Fibroblast of lung (primary cell): ENCODE data around the gene TMC2. TPM values are rescaled to one million over a fixed set of nuclear protein-coding genes. Genes with fewer than 3 reads are reported as not detected.

Experiments used
- DNase-seq, 2 donors: peaks; one replicate each; pipeline versions ENCODE4 v3.0.0 to v3.0.0-alpha.2; 2010; ENCODE audit warnings: low read depth in 2 of 2
- H2AFZ ChIP-seq: 2 replicates; pipeline ENCODE4 v1.5.1; 2012; ENCODE audit warnings: low read length, control low read depth, inconsistent platforms
- H3K27ac ChIP-seq: 2 replicates; pipeline ENCODE4 v1.5.1; 2011; ENCODE audit warnings: low read length, control low read depth; ENCODE audit not compliant: insufficient read depth
- H3K27me3 ChIP-seq: 2 replicates; pipeline ENCODE4 v1.5.1; 2011; ENCODE audit warnings: mild to moderate bottlenecking, low read length; ENCODE audit not compliant: control insufficient read depth, insufficient read depth
- H3K36me3 ChIP-seq: 2 replicates; pipeline ENCODE4 v1.5.1; 2011; ENCODE audit warnings: low read length; ENCODE audit not compliant: control insufficient read depth, insufficient read depth
- H3K4me1 ChIP-seq: 2 replicates; pipeline ENCODE4 v1.5.1; 2011; ENCODE audit warnings: low read length; ENCODE audit not compliant: control insufficient read depth, insufficient read depth; ENCODE audit errors: extremely low read depth
- H3K4me2 ChIP-seq: 2 replicates; pipeline ENCODE4 v1.5.1; 2011; ENCODE audit warnings: low read length, control low read depth; ENCODE audit not compliant: insufficient read depth; ENCODE audit errors: extremely low read depth
- H3K4me3 ChIP-seq, 4 experiments: fragments of 200-600 bp in 1 of 4; sonication (generic) in 1 of 4; replicated peaks in 1 of 4; 2 replicates each; pipeline ENCODE4 v1.5.1; 2011 to 2016; ENCODE audit warnings: low read length in 4 of 4, low read depth in 3 of 4, mild to moderate bottlenecking in 3 of 4, control low read depth in 2 of 4, inconsistent platforms in 1 of 4, mixed read lengths in 1 of 4; ENCODE audit not compliant: insufficient read depth in 1 of 4; ENCODE audit errors: control extremely low read depth in 1 of 4
- H3K79me2 ChIP-seq: 2 replicates; pipeline ENCODE4 v1.5.1; 2012; ENCODE audit warnings: mild to moderate bottlenecking, low read length, inconsistent platforms; ENCODE audit not compliant: control insufficient read depth, insufficient read depth
- H3K9ac ChIP-seq: 2 replicates; pipeline ENCODE4 v1.5.1; 2011; ENCODE audit warnings: mild to moderate bottlenecking, low read length, control low read depth; ENCODE audit not compliant: insufficient read depth
- H3K9me3 ChIP-seq: 2 replicates; pipeline ENCODE4 v1.5.1; 2012; ENCODE audit warnings: low read depth, low read length; ENCODE audit not compliant: control insufficient read depth, insufficient read depth
- H4K20me1 ChIP-seq: 2 replicates; pipeline ENCODE4 v1.5.1; 2011; ENCODE audit warnings: low read length; ENCODE audit not compliant: control insufficient read depth, insufficient read depth; ENCODE audit errors: extremely low read depth
- EZH2 ChIP-seq: IDR thresholded peaks from 2 replicates; pipeline ENCODE4 v1.5.1; 2012; ENCODE audit warnings: low read length, control low read depth, mild to moderate bottlenecking; ENCODE audit errors: missing control alignments
- polyA plus RNA-seq, 2 donors: library from polyadenylated mRNA; depleted of rRNA in 1 of 2; stranded (reverse) in 1 of 2; unstranded in 1 of 2; fragments of >200 nt; gene quantifications; 2 replicates each; pipeline ENCODE4 v1.2.1, GENCODE V29; 2011 to 2012; ENCODE audit warnings: missing spikeins in 1 of 2
- total RNA-seq: library from RNA; depleted of rRNA; stranded (reverse); fragments of >200 nt; gene quantifications from 2 replicates; pipeline ENCODE4 v1.2.1, GENCODE V29; 2014
- TF ChIP-seq, protein P1 (sequence below), 2 donors: IDR thresholded peaks in 1 of 2; conservative IDR thresholded peaks in 1 of 2; 1 replicate in 1 of 2; 2 replicates in 1 of 2; pipeline ENCODE4 v1.5.1; 2011 to 2012; ENCODE audit warnings: low read length in 2 of 2, control low read depth in 1 of 2, inconsistent platforms in 1 of 2, low read depth in 1 of 2, mild to moderate bottlenecking in 1 of 2

Gene TMC2
- total and polyA plus RNA-seq, 2 donors (not counting 1 experiment from before 2014, with no cell fraction given): under 0.01 TPM; not detected in 1

DNA sequence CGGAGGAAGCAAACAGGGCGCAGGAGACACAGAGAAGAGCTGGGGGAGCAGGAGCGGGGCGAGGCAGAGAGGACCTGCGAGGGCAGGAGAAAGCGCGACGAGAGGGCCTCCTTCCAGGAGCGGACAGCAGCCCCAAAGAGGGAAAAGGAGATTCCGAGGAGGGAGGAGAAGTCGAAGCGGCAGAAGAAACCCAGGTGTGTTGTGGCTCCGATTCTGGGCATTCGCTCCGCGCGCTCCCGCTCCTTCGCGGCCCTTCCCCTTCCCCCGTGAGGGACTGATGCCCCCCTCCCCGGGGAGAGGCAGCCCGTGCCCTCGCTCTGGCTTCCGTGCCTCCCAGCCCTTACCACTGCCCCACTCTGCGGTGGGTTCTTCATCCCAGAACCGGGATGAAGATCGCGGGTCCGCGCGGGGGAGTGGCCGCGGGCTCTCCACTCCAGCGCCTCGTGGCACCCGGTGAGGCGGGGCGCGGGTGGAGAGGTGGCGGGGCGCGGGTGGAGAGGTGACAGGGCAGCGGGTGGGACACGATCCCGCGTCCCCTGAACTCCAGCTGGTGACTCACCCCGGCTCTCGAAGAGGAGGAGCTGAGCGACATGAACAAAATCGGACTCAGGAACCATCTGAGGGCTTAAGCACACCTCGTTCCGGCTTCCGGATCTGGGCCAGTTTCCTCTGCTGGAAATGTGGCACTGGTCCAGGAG, 22.4 kb downstream of the TMC2 start:
- Histone ChIP-seq H3K9ac (no peak overlapping the region), H4K20me1 (no peaks in the 10 kb centered on the region), H2AFZ (no peak overlapping the region), H3K9me3 (no peaks in the 10 kb centered on the region), H3K4me1 (no peaks in the 10 kb centered on the region), H3K4me2 (no peak overlapping the region), H3K4me3 (no peak overlapping the region), H3K79me2 (no peaks in the 10 kb centered on the region), H3K27ac (no peak overlapping the region), H3K36me3 (no peaks in the 10 kb centered on the region), H3K27me3 (peaks cover 41% of the 10 kb centered on the region)
- peak in 1 of 2 donors; percentile 1 for DNase-seq
- peak; percentile 65 for TF ChIP-seq EZH2
- TF ChIP-seq, protein P1, sequence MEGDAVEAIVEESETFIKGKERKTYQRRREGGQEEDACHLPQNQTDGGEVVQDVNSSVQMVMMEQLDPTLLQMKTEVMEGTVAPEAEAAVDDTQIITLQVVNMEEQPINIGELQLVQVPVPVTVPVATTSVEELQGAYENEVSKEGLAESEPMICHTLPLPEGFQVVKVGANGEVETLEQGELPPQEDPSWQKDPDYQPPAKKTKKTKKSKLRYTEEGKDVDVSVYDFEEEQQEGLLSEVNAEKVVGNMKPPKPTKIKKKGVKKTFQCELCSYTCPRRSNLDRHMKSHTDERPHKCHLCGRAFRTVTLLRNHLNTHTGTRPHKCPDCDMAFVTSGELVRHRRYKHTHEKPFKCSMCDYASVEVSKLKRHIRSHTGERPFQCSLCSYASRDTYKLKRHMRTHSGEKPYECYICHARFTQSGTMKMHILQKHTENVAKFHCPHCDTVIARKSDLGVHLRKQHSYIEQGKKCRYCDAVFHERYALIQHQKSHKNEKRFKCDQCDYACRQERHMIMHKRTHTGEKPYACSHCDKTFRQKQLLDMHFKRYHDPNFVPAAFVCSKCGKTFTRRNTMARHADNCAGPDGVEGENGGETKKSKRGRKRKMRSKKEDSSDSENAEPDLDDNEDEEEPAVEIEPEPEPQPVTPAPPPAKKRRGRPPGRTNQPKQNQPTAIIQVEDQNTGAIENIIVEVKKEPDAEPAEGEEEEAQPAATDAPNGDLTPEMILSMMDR (conservative IDR thresholded peaks at IDR 0.05 in 1 of 2, IDR thresholded peaks at IDR 0.05 in 1 of 2; ENCODE audit: low read depth in 1 of 2, low read length in 2 of 2): no peak

DNA sequence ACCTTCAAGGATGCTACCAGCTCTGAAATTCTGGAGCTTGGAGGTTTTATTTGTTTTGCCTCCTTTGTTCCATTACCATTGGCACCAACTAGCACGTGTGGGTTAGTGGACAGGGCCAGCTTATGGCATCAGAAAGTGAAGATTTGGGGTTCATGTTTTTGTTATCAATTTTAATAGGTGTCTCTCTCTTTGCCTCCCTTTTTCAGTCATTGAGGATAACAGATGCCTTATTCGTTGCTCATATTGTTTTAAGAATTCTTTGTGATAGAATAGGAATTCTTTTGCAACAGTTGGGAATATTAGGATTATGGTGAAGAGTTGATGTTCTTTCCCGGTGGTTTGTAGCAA, 22.9 kb downstream of the TMC2 start:
- Histone ChIP-seq H3K27ac (no peak overlapping the region), H3K4me3 (no peak overlapping the region), H3K27me3 (peaks cover 41% of the 10 kb centered on the region), H3K9ac (no peak overlapping the region), H3K4me2 (no peak overlapping the region), H3K9me3 (no peaks in the 10 kb centered on the region), H3K79me2 (no peaks in the 10 kb centered on the region), H2AFZ (no peak overlapping the region), H3K36me3 (no peaks in the 10 kb centered on the region), H3K4me1 (no peaks in the 10 kb centered on the region), H4K20me1 (no peaks in the 10 kb centered on the region)
- TF ChIP-seq EZH2: no peak
- TF ChIP-seq, protein P1 (conservative IDR thresholded peaks at IDR 0.05 in 1 of 2, IDR thresholded peaks at IDR 0.05 in 1 of 2; ENCODE audit: low read depth in 1 of 2, low read length in 2 of 2): no peak
- no peak for DNase-seq

DNA sequence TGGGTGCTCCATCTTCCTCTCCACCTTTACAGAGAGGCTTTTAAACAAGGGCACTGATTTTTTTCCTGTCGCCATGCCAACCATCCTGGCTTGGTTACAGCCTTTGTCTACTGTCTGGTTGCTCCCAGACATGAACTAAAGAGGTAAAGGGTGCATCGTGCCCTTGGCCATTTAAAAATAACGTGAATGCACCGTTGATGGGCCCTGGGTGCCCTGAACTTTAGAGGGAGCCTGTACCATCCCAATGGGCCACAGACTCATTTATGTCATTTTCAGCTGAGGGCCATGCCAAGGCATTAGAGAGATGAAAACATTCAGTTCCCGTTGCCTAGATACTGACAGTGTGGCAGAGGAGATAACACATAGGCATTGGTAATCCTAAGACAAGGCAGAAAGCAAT, 23.3 kb downstream of the TMC2 start:
- H2AFZ ChIP-seq: no peak overlapping the region
- no peaks in the 10 kb centered on the region for H4K20me1 ChIP-seq
- H3K4me1 ChIP-seq: no peaks in the 10 kb centered on the region
- TF ChIP-seq, protein P1 (conservative IDR thresholded peaks at IDR 0.05 in 1 of 2, IDR thresholded peaks at IDR 0.05 in 1 of 2; ENCODE audit: low read depth in 1 of 2, low read length in 2 of 2): no peak
- TF ChIP-seq EZH2: no peak
- H3K4me3 ChIP-seq: no peak overlapping the region
- no peaks in the 10 kb centered on the region for H3K79me2 ChIP-seq
- H3K36me3 ChIP-seq: no peaks in the 10 kb centered on the region
- H3K4me2 ChIP-seq: no peak overlapping the region
- H3K27me3 ChIP-seq: peaks cover 41% of the 10 kb centered on the region
- no peak overlapping the region for H3K27ac ChIP-seq
- H3K9ac ChIP-seq: no peak overlapping the region
- no peaks in the 10 kb centered on the region for H3K9me3 ChIP-seq
- no peak for DNase-seq
